ENCODE results near the gene MACF1. TPM values are rescaled to one million over a fixed set of nuclear protein-coding genes. Genes with fewer than 3 reads are reported as not detected.
"Not testable (repeated sequence)": the region's sequence is repeated elsewhere in the genome, so short reads cannot be mapped to it uniquely, and the experiment has no call there.

Gene MACF1
- total and polyA plus RNA-seq, 2 donors (not counting 1 experiment from before 2014, with no cell fraction given): 64.1 to 159 TPM

GRCh38 chr1:39501666-39502065 is 297.2 kb downstream of the MACF1 start:
- H3K4me2 ChIP-seq (replicated peaks; ENCODE audit: low read depth, low read length, poor library complexity, severe bottlenecking): no peak overlapping the region
- no peaks in the 10 kb centered on the region for H3K27me3 ChIP-seq (replicated peaks in 1 of 4; ENCODE audit: control extremely low read depth in 1 of 4, control insufficient read depth in 3 of 4, insufficient read depth in 4 of 4, low read length in 3 of 4)
- no peak overlapping the region for H2AFZ ChIP-seq (ENCODE audit: insufficient read depth, low read depth, low read length, poor library complexity, severe bottlenecking)
- H3K9ac ChIP-seq (ENCODE audit: low read length): no peak overlapping the region
- ATAC-seq (ENCODE audit: low read depth) (no peak), DNase-seq (no peak)
- Mint-ChIP-seq H3K9me3 (ENCODE audit: insufficient read depth) (no peaks in the 10 kb centered on the region), H3K4me3 (no peak overlapping the region), H3K4me1 (no peaks in the 10 kb centered on the region), H3K27me3 (peaks cover 7% of the 10 kb centered on the region), H3K27ac (no peak overlapping the region)
- TF ChIP-seq EZH2 (IDR thresholded peaks at IDR 0.05; ENCODE audit: borderline replicate concordance, insufficient read depth, low read depth, low read length, poor library complexity, severe bottlenecking) (no peak), CTCF (IDR thresholded peaks at IDR 0.05) (no peak)
- ChIA-PET CTCF (no interaction called here), POLR2A (no interaction called here)
- no peaks in the 10 kb centered on the region for H3K4me1 ChIP-seq (ENCODE audit: control insufficient read depth in 2 of 2, insufficient read depth in 2 of 2, low read length in 2 of 2)
- H3K79me2 ChIP-seq (ENCODE audit: control insufficient read depth, insufficient read depth, low read length): no peaks in the 10 kb centered on the region
- intact Hi-C loops (cut with micrococcal nuclease): no loop called here
- H3K9me3 ChIP-seq (ENCODE audit: control extremely low read depth in 1 of 3, control insufficient read depth in 2 of 3, insufficient read depth in 1 of 3, low read length in 2 of 3): no peaks in the 10 kb centered on the region
- WGBS (ENCODE audit: insufficient coverage): no CpG with 5 or more reads among the region's 5 CpGs
- H3K4me3 ChIP-seq (ENCODE audit: control extremely low read depth in 1 of 5, extremely low read depth in 1 of 5, insufficient read depth in 1 of 5, low read depth in 2 of 5, low read length in 4 of 5): no peak overlapping the region
- H4K20me1 ChIP-seq (ENCODE audit: control insufficient read depth, insufficient read depth, low read length, poor library complexity, severe bottlenecking): no peaks in the 10 kb centered on the region
- no peak overlapping the region for H3K27ac ChIP-seq (ENCODE audit: low read length in 2 of 2)
- no peaks in the 10 kb centered on the region for H3K36me3 ChIP-seq (replicated peaks in 1 of 2; ENCODE audit: control extremely low read depth in 1 of 2, control insufficient read depth in 1 of 2, extremely low read depth in 1 of 2, insufficient read depth in 2 of 2, low read length in 1 of 2)

GRCh38 chr1:39504436-39504835 is 299.9 kb downstream of the MACF1 start:
- intact Hi-C loops (cut with micrococcal nuclease); H3K27me3 ChIP-seq (replicated peaks in 1 of 4; ENCODE audit: control extremely low read depth in 1 of 4, control insufficient read depth in 3 of 4, insufficient read depth in 4 of 4, low read length in 3 of 4); H3K27ac ChIP-seq (ENCODE audit: low read length in 2 of 2); DNase-seq; H4K20me1 ChIP-seq (ENCODE audit: control insufficient read depth, insufficient read depth, low read length, poor library complexity, severe bottlenecking); H3K9me3 ChIP-seq (ENCODE audit: control extremely low read depth in 1 of 3, control insufficient read depth in 2 of 3, insufficient read depth in 1 of 3, low read length in 2 of 3); H3K4me3 ChIP-seq (ENCODE audit: control extremely low read depth in 1 of 5, extremely low read depth in 1 of 5, insufficient read depth in 1 of 5, low read depth in 2 of 5, low read length in 4 of 5); H2AFZ ChIP-seq (ENCODE audit: insufficient read depth, low read depth, low read length, poor library complexity, severe bottlenecking); CTCF ChIA-PET; H3K27ac Mint-ChIP-seq; H3K79me2 ChIP-seq (ENCODE audit: control insufficient read depth, insufficient read depth, low read length); H3K4me1 Mint-ChIP-seq; H3K4me3 Mint-ChIP-seq; H3K27me3 Mint-ChIP-seq; H3K4me1 ChIP-seq (ENCODE audit: control insufficient read depth in 2 of 2, insufficient read depth in 2 of 2, low read length in 2 of 2); H3K36me3 ChIP-seq (replicated peaks in 1 of 2; ENCODE audit: control extremely low read depth in 1 of 2, control insufficient read depth in 1 of 2, extremely low read depth in 1 of 2, insufficient read depth in 2 of 2, low read length in 1 of 2); H3K4me2 ChIP-seq (replicated peaks; ENCODE audit: low read depth, low read length, poor library complexity, severe bottlenecking); ATAC-seq (ENCODE audit: low read depth); POLR2A ChIA-PET; H3K9me3 Mint-ChIP-seq (ENCODE audit: insufficient read depth); H3K9ac ChIP-seq (ENCODE audit: low read length): not testable (repeated sequence)
- 90% methylated on average over 6 of the region's 9 CpGs for WGBS (ENCODE audit: insufficient coverage)
